HepG2 (cell line): ENCODE measurements around the gene KRT17. TPM values are rescaled to one million over a fixed set of nuclear protein-coding genes. Genes with fewer than 3 reads are reported as not detected.

Experiments
- EHMT2 ChIP-seq: fragments of 200-600 bp; sonication (generic); IDR thresholded peaks from 2 replicates; pipeline ENCODE4 v1.7.0; 2017; ENCODE audit warnings: antibody characterized with exemption, low read depth, low read length, borderline replicate concordance
- HOXA5 ChIP-seq: sonication (generic); formaldehyde crosslinking; IDR thresholded peaks from 2 replicates; pipeline ENCODE4 v1.4.0; 2020; ENCODE audit warnings: missing genetic modification reagents
- KMT2B ChIP-seq: IDR thresholded peaks from 2 replicates; pipeline ENCODE4 v1.6.1; 2016; ENCODE audit warnings: missing genetic modification reagents, missing compliant biosample characterization
- MAX ChIP-seq: IDR thresholded peaks from 2 replicates; pipeline ENCODE4 v1.6.1; 2012; ENCODE audit warnings: inconsistent platforms
- MIER2 ChIP-seq: IDR thresholded peaks from 2 replicates; pipeline ENCODE4 v1.6.1; 2016; ENCODE audit warnings: missing biosample characterization, missing genetic modification reagents
- NAIF1 ChIP-seq: sonication (generic); formaldehyde crosslinking; IDR thresholded peaks from 2 replicates; pipeline ENCODE4 v1.5.0; 2020; ENCODE audit warnings: mild to moderate bottlenecking, missing genetic modification reagents, borderline replicate concordance
- NFIB ChIP-seq: sonication (generic); formaldehyde crosslinking; IDR thresholded peaks from 2 replicates; pipeline ENCODE4 v1.9.0; 2021; ENCODE audit warnings: missing genetic modification reagents, mild to moderate bottlenecking, borderline replicate concordance
- RORA ChIP-seq: sonication (generic); formaldehyde crosslinking; IDR thresholded peaks from 2 replicates; pipeline ENCODE4 v1.5.0; 2020; ENCODE audit warnings: mild to moderate bottlenecking, missing genetic modification reagents, moderate library complexity
- SNRNP70 ChIP-seq: fragments of 200-400 bp; formaldehyde crosslinking; IDR thresholded peaks from 2 replicates; pipeline ENCODE4 v1.6.1; 2017; ENCODE audit warnings: mild to moderate bottlenecking, low read depth, low read length, moderate library complexity
- TEAD2 ChIP-seq: sonication (generic); formaldehyde crosslinking; IDR thresholded peaks from 2 replicates; pipeline ENCODE4 v1.9.0; 2021; ENCODE audit warnings: missing genetic modification reagents
- THAP8 ChIP-seq: sonication (generic); formaldehyde crosslinking; IDR thresholded peaks from 2 replicates; pipeline ENCODE4 v1.5.1; 2020; ENCODE audit warnings: missing genetic modification reagents, mild to moderate bottlenecking, borderline replicate concordance
- ZBTB1 ChIP-seq: sonication (generic); formaldehyde crosslinking; IDR thresholded peaks from 2 replicates; pipeline ENCODE4 v1.4.0; 2020; ENCODE audit warnings: missing genetic modification reagents, borderline replicate concordance
- ZNF101 ChIP-seq: sonication (generic); formaldehyde crosslinking; IDR thresholded peaks from 2 replicates; pipeline ENCODE4 v1.4.0; 2020; ENCODE audit warnings: mild to moderate bottlenecking, low read depth, missing genetic modification reagents, borderline replicate concordance
- ZNF234 ChIP-seq: sonication (generic); formaldehyde crosslinking; conservative IDR thresholded peaks from 2 replicates; pipeline ENCODE4 v1.5.1; 2020; ENCODE audit warnings: mild to moderate bottlenecking, missing genetic modification reagents
- ZNF333 ChIP-seq: sonication (generic); formaldehyde crosslinking; IDR thresholded peaks from 2 replicates; pipeline ENCODE4 v1.4.0; 2020; ENCODE audit warnings: mild to moderate bottlenecking, missing genetic modification reagents, borderline replicate concordance
- ZNF672 ChIP-seq: sonication (generic); formaldehyde crosslinking; IDR thresholded peaks from 2 replicates; pipeline ENCODE4 v1.8.1; 2022; ENCODE audit warnings: missing genetic modification reagents
- ZNF878 ChIP-seq: sonication (generic); formaldehyde crosslinking; IDR thresholded peaks from 2 replicates; pipeline ENCODE4 v1.8.1; 2023; ENCODE audit warnings: mild to moderate bottlenecking, missing genetic modification reagents, moderate library complexity
- ZSCAN29 ChIP-seq: sonication (generic); formaldehyde crosslinking; conservative IDR thresholded peaks from 2 replicates; pipeline ENCODE4 v1.4.0; 2020; ENCODE audit warnings: mild to moderate bottlenecking, missing genetic modification reagents
- ZXDC ChIP-seq: sonication (generic); formaldehyde crosslinking; IDR thresholded peaks from 2 replicates; pipeline ENCODE4 v1.5.0; 2020; ENCODE audit warnings: mild to moderate bottlenecking, missing genetic modification reagents
- polyA plus RNA-seq, 8 experiments: library from polyadenylated mRNA; depleted of rRNA in 3 of 8; stranded (reverse) in 7 of 8; unstranded in 1 of 8; fragments of >200 nt; fragmentation: Illumina TruSeq in 4 of 8; extraction: Trizol in 4 of 8; gene quantifications; 2 replicates each; pipeline versions ENCODE4 v1.2.1 to v1.2.3, GENCODE V29; 2011 to 2016; ENCODE audit warnings: low read depth in 4 of 8, missing spikeins in 1 of 8, mixed read lengths in 1 of 8; ENCODE audit not compliant: insufficient read depth in 1 of 8
- total RNA-seq, 5 experiments: library from RNA; depleted of rRNA; stranded (reverse); fragments of >200 nt; fragmentation: Illumina TruSeq; extraction: Trizol; gene quantifications; 2 replicates each; pipeline ENCODE4 v1.2.3, GENCODE V29; 2016; ENCODE audit warnings: low read depth in 1 of 5
- TF ChIP-seq, protein P1 (sequence below): sonication (generic); formaldehyde crosslinking; IDR thresholded peaks from 2 replicates; pipeline ENCODE4 v1.5.1; 2020; ENCODE audit warnings: mild to moderate bottlenecking, missing genetic modification reagents, borderline replicate concordance
- TF ChIP-seq, protein P2 (sequence below): sonication (generic); formaldehyde crosslinking; IDR thresholded peaks from 2 replicates; pipeline ENCODE4 v1.4.0; 2020; ENCODE audit warnings: mild to moderate bottlenecking, missing genetic modification reagents
- TF ChIP-seq, protein P3 (sequence below): sonication (generic); formaldehyde crosslinking; IDR thresholded peaks from 2 replicates; pipeline ENCODE4 v1.9.0; 2022; ENCODE audit warnings: low read depth, missing genetic modification reagents

The KRT17 gene
- total and polyA plus RNA-seq, 2 of the 13 experiments (the other 11 are each of a cell fraction or from before 2014, with no cell fraction given), result 0.38 to 0.82 TPM

- TF ChIP-seq EHMT2 (no peak), THAP8 (CRISPR knock-in tag) (no peak), SNRNP70 (no peak), ZSCAN29 (no peak), MAX (peak; percentile 9; the same call in 1 of the 2 replicates), ZNF672 (CRISPR knock-in tag) (no peak), ZXDC (0 out of 2 replicates have a peak, but pooled peaks have one; percentile 6), MIER2 (CRISPR knock-in tag) (no peak), NFIB (CRISPR knock-in tag) (no peak), KMT2B (no peak), RORA (no peak), ZBTB1 (CRISPR knock-in tag) (no peak; the same call in 1 of the 2 replicates), ZNF101 (no peak), ZNF878 (CRISPR knock-in tag) (no peak), NAIF1 (no peak), ZNF333 (CRISPR knock-in tag) (peak; percentile 19; the same call in 1 of the 2 replicates), ZNF234 (CRISPR knock-in tag) (no peak), HOXA5 (CRISPR knock-in tag) (no peak), TEAD2 (CRISPR knock-in tag) (0 out of 2 replicates have a peak, but pooled peaks have one; percentile 12)
- TF ChIP-seq, protein P1, sequence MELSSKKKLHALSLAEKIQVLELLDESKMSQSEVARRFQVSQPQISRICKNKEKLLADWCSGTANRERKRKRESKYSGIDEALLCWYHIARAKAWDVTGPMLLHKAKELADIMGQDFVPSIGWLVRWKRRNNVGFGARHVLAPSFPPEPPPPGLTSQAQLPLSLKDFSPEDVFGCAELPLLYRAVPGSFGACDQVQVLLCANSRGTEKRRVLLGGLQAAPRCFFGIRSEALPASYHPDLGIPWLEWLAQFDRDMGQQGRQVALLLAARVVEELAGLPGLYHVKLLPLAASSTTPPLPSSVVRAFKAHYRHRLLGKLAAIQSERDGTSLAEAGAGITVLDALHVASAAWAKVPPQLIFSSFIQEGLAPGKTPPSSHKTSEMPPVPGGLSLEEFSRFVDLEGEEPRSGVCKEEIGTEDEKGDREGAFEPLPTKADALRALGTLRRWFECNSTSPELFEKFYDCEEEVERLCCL (CRISPR knock-in tag), result no peak
- TF ChIP-seq, protein P2, sequence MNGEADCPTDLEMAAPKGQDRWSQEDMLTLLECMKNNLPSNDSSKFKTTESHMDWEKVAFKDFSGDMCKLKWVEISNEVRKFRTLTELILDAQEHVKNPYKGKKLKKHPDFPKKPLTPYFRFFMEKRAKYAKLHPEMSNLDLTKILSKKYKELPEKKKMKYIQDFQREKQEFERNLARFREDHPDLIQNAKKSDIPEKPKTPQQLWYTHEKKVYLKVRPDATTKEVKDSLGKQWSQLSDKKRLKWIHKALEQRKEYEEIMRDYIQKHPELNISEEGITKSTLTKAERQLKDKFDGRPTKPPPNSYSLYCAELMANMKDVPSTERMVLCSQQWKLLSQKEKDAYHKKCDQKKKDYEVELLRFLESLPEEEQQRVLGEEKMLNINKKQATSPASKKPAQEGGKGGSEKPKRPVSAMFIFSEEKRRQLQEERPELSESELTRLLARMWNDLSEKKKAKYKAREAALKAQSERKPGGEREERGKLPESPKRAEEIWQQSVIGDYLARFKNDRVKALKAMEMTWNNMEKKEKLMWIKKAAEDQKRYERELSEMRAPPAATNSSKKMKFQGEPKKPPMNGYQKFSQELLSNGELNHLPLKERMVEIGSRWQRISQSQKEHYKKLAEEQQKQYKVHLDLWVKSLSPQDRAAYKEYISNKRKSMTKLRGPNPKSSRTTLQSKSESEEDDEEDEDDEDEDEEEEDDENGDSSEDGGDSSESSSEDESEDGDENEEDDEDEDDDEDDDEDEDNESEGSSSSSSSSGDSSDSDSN (CRISPR knock-in tag), result no peak
- TF ChIP-seq, protein P3, sequence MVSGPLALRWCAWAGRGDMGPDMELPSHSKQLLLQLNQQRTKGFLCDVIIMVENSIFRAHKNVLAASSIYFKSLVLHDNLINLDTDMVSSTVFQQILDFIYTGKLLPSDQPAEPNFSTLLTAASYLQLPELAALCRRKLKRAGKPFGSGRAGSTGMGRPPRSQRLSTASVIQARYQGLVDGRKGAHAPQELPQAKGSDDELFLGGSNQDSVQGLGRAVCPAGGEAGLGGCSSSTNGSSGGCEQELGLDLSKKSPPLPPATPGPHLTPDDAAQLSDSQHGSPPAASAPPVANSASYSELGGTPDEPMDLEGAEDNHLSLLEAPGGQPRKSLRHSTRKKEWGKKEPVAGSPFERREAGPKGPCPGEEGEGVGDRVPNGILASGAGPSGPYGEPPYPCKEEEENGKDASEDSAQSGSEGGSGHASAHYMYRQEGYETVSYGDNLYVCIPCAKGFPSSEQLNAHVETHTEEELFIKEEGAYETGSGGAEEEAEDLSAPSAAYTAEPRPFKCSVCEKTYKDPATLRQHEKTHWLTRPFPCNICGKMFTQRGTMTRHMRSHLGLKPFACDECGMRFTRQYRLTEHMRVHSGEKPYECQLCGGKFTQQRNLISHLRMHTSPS (CRISPR knock-in tag), result no peak
These were observed 41.9 kb upstream of the KRT17 start (continued) for GRCh38 chr17:41666237-41666641.
